GM18519 (cell line): ENCODE results near the gene EIF2B2.

Experiments
- ATAC-seq: cut with Tn5 transposase; IDR thresholded peaks from one replicate; pipeline ENCODE4 v1.9.1; 2021; ENCODE audit warnings: mild to moderate bottlenecking, moderate library complexity; ENCODE audit not compliant: unreplicated experiment, low FRiP score

EIF2B2 gene

DNA sequence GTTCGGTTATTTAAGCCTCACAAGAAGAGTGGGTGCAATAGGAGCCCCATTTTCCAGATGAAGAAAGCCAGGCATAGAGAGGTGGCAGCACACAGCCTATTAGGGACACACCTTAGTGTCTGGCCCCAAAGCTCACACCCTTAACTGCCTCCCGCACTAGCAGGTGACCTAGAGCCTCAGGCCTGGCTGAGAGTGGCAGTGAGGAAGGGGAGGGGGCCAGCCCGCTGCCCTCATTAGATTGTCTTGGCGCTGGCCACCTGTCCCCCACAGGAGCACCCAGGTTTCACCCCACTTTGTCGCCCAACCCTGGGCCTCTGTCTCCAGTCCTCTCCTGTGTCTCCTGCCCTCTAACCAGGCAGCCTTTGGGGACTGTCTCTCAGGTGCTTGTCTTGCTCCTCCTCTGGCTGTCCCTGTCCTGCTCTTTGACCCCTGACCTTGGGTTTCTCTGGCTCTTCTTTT, 28.8 kb upstream of the EIF2B2 start:
- no peak for ATAC-seq

DNA sequence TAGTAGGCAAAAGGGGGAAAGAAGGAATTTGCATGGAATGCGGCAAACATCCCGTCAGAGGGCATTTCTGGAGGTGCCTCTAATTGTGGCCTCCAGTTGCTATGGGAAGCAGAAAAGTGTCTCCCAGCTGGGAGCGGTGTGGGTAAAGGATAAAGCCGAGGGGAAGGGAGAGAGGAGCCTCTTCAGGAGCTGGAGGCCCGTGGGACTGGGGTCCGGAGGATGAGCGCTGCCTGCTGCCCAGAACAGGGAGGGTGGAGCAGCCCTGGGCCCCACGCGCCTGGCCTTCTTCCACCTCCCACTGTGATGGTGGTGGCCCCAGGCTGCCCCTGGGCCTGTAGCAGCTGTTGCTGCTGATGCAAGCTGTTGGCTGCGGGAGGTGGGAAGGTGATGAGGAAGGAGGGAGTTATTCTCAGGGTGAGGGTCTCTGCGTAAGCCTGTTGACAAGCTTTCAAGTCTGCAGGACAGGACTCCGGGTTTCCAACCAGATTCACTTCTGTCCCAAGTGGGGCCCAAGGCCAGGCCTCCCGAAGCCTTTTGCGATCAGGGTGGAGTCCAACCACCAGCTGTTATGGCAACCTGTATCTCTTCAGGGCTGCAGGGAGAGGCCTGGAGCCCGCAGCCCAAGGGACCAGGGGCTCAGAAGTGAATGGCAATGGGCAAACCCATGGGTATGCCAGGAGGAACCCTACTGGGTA, 28.2 kb upstream of the EIF2B2 start:
- no peak for ATAC-seq

DNA sequence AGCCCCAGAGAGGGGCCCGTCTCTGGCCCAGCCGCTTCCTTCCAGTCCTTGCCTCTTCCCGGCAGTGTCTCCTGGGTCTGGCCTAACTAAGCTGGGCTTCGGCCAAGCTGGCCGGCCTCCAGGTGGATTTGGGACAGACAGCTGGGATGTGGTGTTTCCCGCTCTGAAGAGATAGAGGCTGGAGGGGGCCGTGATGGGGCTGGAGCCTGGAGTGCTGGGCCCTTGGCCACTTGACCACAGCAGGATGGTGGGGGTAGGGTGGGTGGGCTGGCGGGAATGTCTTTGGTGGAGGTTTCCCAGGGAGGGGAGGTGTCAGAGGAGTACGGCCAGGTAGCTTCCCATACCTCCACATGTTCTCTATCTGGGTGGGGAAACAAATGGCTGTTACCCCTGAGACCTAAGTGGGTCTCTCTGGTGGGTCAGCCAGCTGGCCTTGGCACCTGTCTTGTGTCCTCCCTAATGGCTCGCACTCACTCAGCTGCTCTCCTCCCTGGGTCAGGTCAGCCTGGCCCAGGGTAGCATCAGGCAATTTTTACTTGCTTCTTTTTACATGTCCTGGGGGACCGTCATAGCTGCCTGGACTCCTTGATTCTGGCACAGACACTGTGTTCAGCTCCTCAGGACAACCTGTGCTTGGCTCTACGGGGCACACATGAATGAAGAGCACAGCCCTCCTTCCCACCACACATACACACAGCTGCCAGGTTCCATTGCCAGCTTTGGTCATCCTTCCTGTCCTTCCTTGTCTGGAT, 27.5 kb upstream of the EIF2B2 start:
- ATAC-seq: no peak

DNA sequence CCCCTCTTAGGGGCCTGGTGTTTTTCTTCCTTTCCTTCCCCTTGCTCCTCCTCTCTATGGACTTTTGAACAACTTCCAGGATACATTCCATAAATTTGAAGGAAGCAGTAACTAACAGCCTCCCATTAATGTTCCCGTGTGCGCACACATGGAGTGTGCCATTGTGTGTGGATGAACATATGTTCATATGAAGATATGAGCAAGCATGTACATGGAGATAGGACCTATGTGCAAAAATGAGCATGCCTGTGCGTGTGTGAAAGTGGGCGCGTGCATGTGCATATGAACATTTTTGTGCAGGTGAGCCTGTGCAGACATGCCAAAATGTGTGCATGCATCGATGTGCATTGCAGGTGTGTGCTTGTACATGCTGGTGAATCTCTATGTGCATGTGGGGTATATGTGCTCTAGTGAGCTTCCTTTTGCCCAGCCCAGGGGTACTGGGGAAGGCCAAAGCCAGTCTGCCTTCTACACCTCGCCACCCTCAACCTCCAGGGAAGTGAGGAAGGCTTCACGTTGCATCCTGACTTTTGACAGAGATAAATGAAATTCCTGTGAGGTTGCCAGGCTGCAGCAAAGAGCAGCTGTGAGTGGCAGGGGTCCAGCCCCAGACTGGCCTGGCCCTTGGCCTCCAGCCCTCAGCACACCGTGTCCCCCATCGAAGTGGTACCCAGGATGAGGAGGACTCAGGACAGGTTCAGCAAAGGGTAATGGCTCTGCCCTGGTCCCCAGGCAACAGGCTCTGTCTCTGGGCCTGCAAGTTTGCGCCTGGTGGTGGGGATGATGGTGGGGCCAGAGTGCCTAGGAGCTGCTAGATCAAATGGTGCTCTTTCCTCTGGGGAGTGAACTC, 26.2 kb upstream of the EIF2B2 start:
- ATAC-seq: no peak

DNA sequence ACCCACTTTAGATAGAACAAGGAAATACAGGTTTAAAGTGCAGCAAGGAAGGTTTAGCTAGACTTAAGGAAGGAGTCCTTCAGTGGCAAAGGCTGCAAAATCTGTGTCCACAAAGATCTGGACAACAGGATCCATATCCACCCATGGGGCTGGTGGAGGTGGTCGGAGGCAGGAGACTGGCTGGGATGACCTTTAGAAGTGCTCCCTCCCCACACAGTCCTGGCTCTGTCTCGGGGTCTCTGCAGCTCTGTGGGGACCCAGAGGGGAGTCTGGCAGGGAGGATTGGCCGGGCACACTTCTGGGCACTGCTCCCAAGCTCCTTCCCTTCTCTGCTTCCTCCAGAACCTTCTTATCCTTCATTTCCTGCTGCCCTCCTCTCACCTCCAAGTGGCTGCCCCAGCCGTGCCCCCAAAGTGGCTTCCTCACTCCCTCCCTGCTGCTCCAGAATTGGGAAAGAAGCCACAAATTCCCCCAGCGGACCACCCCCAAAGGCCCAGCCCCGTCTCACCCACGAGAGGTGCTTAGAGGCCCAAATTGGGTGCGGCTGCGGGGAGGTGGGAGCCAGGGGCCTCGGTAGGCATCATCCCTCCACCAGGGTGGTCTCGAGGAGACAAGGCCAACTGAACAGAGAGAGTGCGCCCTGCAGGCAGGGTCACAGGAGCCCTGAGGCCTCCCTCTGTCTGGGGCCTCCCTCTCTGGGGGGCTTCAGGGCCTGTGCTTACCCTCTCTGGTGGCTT, 25.4 kb upstream of the EIF2B2 start:
- ATAC-seq: no peak

- ATAC-seq: no peak
Measured at GRCh38 chr14:74977901-74978385, 24.8 kb upstream of the EIF2B2 start.

GRCh38 chr14:74978416-74978947, 24.2 kb upstream of the EIF2B2 start:
- ATAC-seq: no peak

DNA sequence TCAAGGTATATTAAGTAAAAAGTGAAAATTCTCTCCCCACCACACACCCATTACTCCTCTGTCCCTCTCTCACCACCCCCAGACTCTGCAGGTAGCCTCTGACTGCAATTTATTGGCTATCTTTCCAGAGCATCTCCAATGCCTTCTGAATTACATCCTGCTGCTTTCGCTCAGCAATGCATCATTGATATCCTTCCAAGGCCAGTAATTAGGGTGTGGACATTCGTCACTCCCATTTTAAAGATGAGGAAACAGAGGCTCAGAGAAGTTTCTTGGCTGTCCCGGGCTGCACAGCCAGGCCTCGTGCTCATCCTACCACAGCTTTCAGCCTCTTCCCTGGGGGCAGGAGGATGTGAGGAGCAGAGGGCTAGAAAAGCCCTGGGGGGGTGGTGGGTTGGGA, 23.7 kb upstream of the EIF2B2 start:
- no peak for ATAC-seq

DNA sequence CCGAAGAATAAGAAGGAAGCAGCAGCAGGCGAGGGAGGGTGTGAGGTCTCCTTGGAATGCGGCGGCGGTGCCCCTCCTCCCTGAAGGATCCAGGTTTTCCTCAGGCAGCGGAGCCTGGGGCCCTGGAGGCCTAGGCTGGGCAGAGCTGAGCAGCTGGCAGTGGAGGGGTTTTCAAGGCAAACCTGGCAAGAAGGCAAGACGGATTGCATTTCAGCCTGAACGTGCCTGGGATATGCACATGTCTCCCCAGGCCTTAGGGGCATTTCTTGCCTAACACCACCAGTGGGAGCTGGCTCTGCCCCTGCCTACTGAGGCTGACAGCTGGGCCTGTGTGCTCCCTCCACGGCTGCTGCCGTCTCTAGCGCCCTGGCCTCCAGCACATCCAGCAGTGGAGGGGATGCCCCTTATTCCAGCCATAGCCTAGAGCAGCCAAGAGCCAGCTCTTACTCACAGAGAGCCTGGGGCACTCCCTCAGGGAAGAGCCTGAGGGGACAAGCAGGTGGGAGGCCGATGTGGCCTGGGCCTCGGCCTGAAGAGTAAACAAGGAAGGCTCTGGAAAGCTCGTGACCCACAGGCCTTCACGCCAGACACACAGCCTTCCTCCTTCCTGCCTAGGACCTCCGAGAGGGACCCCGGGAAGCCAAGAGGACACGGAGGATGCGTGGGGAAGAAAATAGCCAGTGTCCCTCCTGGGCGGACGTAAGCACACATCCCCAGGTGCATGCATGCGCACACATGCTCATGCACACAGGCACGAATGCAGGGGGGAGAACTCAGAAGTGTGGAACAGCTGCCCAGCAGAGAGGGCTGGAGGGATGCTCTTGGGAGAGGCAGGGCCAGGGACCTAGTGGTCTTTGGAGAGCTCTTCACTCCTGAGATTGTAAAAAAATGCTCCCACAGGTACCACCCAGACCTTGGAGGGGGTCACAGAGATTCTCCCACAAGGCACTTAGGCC, 23.0 kb upstream of the EIF2B2 start:
- no peak for ATAC-seq

- no peak for ATAC-seq
Measured at GRCh38 chr14:74980398-74980730, 22.4 kb upstream of the EIF2B2 start.

GRCh38 chr14:74980731-74981461, 21.8 kb upstream of the EIF2B2 start:
- ATAC-seq: no peak

DNA sequence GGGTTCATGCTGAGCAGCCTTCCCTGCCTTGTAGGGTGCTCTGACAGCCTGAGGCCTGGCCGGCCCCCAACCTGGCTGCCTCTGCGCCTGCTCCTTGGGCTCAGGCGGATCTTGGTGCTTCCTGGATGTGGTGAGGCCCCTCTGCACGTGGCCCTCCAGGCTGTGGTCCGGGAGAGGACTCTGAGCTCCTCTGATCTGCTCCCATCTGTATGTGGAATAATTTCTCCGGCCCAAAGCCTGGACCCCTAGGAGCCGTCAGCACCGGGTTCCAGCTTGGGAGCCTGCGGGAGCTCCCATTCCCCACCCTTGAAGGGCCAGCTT, 21.3 kb upstream of the EIF2B2 start:
- no peak for ATAC-seq

GRCh38 chr14:74981833-74982232, 20.9 kb upstream of the EIF2B2 start:
- ATAC-seq: no peak

DNA sequence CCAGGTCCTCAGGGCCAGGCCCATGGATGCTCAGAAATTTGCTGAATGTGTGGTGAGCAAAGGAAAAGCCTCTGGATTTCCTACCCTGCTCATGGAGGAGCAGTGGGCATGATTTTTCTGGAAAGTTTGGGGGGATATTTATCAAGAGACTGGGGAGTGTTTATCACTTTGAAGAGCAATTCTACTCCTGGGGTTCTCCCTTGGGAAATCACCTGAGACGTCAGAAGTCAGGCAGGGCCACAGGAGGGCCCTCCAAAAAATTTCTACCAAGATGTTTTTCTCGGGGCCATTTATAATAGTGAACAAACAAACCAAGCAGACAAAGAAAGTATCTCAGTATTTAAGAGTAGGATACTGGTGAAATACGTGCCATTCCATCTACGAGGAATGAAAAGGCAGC, 20.1 kb upstream of the EIF2B2 start:
- no peak for ATAC-seq

DNA sequence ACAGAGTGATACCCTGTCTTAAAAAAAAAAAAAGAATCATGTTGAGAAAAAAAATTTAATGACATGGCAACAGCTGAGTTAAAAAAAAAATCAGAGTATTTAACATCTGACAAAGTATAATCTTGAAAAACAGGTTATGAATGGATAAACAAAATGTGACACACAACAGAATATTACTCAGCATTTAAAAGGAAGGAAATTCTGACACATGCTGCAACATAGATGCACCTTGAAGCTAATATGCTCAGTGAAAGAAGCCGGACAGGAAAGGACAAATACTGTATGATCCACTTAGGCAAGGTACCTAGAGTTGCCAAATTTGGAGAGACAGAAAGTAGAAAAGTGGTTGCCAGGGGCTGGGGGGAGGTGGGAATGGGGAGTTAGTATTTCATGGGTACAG, 19.4 kb upstream of the EIF2B2 start:
- no peak for ATAC-seq

GRCh38 chr14:74984236-74985027, 18.3 kb upstream of the EIF2B2 start:
- no peak for ATAC-seq

GRCh38 chr14:74985028-74985310, 17.8 kb upstream of the EIF2B2 start:
- ATAC-seq: no peak

DNA sequence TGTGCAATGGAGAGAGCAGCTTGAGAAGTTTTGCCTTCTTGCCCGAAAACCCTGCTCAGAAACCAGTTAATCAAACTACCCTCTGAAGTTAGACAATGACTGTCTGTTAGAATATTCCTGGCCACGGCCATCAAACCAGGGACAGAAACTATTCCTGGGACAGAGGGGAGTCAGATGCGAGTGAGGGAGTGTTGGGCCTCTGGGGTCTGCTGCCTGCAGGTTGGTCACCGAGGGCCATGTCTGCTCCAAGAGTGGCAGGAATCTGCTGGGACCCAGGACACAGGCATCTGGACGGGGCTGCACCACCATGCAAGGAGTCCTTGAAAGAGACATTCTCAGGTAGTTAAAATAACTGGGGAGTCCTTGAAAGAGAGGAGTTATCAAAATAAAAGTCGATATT, 16.9 kb upstream of the EIF2B2 start:
- no peak for ATAC-seq
